HG02623 (cell line): ENCODE data around the gene TMEM184A.

Source experiments
- ATAC-seq: cut with Tn5 transposase; IDR thresholded peaks from one replicate; pipeline ENCODE4 v1.9.1; 2021; ENCODE audit warnings: moderate library complexity; ENCODE audit not compliant: unreplicated experiment

TMEM184A gene

GRCh38 chr7:1505731-1506550, 50.1 kb downstream of the TMEM184A start:
- ATAC-seq: no peak

DNA sequence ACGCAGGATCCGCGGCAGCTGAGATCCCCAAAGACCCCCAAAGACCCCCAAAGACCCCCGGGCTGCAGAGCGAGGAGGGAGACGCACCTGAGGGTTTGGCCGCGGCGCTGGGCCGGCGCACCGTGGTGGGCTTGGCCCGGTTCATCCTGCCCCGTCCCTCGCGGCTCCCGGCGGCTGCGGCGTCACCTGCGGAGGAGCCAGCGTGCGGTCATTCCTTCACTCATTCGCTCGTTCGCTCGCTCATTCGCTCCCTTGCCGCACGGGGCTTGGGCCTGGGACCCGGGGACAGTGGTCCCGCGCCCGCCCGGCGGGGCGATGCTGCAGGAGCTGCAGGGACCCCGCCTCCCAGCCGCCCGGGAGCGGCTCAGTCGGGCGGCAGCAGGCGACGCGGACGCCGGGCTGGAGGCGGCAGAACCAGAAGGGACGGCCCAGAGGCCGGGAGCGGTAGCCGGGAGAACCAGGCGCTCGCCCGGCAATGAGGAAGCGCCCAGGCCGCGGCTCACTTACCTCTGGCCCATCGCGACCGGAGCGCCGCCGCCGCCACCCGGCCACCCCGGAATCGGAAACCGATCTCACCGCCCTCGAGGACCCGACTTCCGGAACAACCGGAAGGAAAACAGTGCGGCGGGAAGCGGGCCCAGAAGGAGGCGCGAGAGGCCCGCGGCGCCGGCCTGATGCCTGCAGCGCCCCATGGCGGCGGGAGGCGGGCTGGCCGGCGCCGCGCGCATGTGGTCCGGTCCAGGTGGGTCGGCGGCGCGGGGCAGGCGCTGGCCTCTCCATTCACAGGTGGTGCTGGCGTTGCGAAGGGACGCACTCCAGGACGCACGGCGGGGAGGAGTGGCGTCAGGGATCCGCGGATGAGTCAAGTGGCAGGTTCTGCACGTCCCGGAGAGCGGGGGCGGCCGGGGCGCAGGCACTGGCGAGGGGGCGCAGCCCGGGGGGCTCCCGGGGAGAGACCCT, 51.9 kb downstream of the TMEM184A start, which contains the start of gene INTS1:
Gene INTS1 (minus strand): TSS at position 574 of the 960 bp plus-strand sequence. CDS start 429 bp downstream, at position 145.
- ATAC-seq: peak; percentile 81

DNA sequence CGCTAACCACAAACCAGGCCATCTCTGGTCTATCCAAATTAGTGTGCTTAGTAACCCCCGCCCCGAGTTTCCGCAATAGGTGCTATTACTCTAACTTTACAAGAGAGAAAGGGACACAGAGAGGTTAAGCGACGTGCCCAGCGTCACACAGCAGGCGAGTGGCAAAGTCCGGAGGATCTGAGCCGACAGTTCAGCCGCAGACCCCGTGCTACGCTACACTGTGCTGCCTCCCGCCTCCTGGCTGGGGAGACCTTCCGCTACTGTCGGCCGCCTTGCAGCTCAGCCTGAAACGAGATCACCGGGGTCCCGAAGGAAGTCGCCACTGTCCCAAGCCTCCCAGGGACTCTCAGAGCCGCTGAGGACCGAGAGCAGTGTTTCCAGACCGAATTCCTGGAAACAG, 52.6 kb downstream of the TMEM184A start:
- ATAC-seq: no peak

GRCh38 chr7:1502845-1503244, 53.2 kb downstream of the TMEM184A start:
- no peak for ATAC-seq

DNA sequence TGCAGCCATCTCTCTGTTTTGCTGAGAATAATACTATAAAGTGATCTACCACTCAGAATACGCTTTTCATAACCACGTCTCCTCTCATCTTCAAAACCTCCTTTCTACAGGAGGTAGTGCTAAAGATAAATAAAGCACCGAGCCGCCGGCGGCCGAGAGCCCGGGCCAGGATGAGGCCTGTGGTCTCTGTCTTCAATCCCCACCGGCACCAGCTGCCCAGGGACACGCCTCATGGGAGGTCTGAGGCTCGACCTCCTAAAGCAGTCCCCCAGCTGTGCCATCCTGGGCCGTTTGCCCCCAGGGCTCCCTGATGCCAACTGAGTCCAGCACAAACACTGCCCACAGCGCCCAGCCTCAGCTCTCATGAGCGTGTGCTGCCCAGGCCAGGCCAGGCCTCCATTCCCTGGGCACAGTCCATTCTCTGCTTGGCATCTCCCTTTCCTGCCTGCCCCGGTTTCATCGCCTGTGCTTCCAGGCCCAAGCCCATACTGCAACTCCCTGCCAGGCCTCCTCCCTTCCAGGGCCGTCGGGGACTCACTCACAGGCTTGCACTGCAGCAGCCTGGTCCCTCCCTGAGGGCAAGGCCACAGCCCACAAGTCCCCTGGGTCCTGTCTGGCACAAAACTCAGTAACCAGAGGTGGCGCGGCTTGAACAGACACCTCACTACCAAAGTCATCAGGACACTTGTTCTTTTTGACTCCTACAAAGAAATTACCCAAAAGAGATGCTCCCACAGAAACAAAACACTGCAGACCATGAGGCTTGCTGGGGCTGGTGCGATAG, 54.3 kb downstream of the TMEM184A start:
- no peak for ATAC-seq

GRCh38 chr7:1500064-1500807, 55.8 kb downstream of the TMEM184A start:
- ATAC-seq: no peak

DNA sequence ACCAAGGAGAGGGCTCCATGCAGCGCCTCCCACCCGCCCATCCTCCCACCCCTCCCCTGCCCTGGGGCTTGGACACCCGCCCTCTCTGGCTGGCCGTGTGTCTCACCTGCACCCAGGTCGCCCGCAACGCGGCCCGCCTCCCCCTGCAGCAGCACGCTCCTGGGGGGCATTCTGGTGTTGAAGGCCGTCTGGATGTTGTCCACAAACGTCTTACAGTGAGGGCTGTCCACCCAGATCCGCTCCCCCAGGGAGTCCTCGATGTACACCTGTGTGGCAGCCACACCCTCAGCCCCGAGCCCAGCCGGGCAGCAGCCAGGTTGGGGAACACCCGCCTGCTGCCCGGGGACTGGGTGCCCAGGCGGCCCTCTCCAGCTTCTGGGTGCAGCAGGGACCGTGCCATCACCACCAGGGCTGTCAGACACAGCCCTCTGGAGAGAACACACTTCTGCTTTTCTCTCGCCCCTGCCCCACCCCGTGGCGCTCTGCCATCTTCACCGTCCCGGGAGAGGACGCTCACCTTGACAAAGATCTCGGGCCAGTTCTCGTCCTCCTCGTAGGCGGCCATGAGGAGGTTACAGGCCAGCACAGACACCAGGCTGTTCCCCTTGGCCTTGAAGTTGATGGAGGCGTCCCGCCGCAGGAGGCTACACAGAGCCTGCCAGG, 56.5 kb downstream of the TMEM184A start:
- no peak for ATAC-seq

DNA sequence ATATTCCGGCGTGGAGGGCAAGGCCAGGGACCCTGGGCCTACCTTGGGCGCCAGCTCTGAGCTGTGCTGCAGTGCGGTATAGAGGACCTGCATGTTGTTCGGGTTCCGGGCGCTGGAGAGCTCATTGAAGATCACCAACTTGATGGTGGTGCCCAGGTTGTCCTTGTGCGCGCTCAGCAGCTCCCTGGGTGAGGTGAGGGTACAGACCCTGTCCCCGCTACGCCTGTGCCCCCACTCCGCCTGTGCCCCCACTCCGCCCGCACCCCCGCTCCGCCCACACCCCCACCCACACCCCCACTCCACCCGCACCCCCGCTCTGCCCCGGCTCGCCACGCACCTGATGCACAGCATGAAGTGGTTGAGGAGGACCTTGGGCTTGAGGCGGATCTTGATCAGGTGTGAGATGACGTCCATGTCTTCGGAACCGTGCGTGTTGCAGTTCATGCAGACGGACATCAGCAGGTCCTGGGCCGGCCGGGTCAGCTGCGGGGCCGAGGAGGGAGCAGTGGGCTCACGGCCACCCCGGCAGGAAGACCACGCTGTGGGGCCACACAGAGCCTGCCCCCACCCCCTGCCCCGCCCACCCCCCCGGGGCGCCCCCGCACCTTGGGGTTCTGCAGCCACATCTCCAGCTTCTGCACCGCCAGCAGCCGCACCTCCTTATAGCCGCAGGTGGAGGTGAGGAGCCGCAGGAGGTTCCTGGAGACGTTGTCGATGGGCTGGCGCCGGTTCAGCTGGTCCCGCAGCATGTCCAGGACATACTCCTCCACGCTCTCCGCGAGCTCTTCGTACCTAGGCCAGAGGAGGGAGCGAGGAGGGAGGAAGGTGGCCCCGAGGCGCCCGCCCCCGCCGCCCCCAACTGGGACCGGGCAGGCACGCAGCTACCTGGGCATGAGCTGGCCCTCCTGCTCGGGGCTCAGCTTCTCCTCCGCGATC, 57.4 kb downstream of the TMEM184A start:
- ATAC-seq: no peak

DNA sequence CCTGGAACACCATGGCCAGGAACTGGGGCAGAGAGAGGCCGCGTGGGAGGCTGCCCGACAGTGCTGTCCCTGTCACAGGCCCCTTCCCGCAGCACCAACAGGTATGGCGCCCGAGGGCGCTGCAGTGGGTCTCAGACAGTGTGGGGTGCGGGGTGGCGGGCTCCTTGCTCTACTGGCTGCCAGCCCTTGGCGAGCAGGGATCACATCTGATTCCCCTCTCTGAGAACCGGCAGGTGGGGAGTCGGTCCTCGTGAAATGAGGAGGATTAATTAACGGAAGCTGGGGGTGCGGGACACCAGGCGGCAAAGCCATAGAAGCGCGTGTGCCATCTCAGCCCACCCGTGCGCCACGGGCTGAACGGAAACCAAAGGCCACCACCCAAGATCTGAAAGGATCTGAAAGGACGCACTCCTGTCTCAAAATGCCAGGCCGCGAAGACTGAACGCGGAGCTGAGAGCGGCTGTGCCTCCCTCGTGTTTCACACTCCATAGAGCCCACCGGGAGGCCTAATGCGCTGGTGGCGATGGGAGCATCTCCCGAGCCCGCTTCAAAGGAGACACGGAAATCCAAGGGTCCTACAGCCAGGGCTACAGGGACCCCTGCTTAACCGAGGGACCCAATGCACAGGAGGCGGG, 58.6 kb downstream of the TMEM184A start:
- no peak for ATAC-seq

- ATAC-seq: no peak
Observed at GRCh38 chr7:1496531-1497292, 59.3 kb downstream of the TMEM184A start.

DNA sequence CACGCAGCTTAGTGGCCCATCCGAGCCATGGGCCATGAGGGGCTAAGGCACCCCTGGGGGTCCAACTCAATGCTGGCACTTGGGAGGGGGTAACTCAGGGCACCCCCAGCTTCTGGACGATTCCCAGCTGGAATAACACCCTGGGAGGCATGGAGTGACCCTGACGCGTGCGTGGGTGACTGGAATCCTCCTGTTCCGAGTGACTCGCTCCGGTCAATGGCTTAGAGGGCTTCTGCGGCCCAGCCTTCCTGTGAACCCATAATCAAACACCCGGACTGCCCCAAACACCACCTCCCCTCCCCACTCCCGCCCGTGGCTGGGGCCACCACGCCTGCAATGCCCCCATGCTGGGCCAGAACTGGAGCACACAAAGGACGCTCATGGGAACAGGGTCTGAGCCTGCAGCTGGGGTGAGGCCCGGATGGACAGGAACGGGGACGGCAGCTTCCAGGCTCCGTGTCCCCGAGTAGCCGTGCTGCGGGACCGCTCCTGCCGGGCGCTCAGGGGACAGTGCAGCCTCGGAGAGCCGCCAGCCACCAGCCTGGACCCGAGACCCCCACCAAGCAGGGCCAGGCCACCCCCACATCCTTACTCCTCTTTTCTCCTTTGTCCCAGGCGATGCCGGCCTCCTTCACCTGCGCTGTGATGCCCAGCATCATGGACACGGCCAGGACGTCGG, 60.3 kb downstream of the TMEM184A start:
- no peak for ATAC-seq

DNA sequence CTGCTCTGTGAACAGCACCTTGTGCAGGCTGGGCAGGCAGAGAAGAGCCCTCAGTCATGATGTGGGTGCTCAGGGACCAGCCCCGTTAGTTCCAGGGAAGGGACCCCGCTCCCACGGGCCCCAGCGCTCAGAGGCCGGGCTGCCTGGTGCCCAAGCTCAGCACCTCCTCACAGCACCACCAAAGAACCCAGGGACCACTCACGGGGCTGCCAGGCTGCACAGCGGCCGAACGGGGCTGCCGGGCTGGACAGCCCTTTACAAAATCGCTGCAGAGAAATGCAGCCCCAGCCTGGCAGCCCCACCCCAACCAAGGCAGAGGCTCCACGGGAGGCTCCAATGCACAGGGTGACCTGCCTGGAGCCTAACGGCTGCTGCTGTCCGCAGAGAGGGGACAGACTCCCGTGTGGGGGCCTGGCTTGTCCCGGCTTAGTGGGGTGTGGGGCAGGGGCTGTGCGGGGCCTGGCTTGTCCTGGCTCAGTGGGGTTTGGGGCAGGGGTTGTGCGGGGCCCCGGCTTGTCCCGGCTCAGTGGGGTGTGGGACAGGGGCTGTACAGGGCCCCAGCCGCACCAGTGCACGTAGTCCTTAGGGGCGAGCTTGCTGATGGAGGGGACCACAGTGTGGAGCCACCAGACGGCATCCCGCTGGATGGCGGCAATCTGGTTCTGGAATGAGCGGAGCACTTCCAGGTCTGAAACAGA, 61.0 kb downstream of the TMEM184A start:
- ATAC-seq: no peak

DNA sequence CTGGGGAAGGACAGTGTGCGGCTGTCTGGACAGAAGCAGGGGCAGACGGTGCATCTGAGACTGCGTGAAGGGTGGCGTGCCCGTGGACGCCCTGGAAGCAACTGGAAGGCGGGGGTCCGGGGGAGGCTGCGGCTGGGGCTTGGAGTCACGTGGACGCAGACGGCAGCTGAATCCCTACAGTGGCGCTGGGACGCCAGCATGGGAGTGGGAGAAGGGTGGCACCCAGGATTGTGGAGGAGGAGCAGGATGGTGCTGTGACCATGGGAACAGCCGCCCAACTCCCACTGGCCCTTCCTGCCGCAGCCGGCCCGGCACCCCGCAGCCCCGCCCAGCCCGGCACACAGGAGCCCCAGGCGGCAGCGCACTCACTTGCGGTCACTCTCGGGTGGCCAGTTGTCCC, 61.6 kb downstream of the TMEM184A start:
- ATAC-seq: no peak

DNA sequence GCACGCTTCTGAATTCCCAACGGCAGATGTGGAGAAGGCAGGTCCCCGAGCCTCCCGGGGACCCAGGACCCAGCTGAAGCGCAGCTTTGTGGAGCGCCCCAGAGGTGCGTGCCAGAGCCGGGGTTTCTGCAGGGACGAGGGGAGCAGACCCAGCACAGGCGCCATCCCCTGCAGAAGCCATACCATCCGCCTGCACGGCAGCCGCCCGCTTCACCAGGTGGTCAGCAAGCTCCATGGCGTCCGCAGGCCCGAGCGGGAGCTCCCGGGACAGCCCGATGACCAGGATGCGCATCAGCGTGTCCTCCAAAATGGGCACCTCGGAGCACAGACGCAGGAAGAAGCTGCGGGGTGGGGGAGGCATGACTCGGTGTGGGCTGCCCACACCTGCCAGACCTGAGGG, 62.4 kb downstream of the TMEM184A start:
- no peak for ATAC-seq

DNA sequence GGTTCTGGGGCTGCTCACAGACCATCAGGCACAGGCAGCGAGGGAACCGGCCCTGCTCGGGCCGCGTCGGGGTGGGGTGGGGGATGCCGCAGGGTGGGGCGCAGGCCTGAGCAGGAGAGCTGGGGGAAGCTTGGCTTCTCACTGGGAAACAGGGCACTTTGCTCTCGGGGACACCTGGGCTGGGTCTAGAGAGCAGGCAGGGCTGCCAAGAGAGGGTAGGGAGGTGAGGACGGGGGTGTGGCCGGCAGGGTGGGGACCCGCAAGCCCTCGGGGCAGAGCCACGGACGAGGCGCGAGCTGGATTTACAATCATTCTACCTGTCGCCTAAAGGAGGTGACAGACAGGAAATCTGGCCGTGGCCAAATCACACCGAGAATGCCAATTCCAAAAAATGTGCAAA, 62.9 kb downstream of the TMEM184A start:
- no peak for ATAC-seq

GRCh38 chr7:1492640-1493039, 63.4 kb downstream of the TMEM184A start:
- ATAC-seq: no peak
